ENCODE measurements around the gene MVD. TPM values are rescaled to one million over a fixed set of nuclear protein-coding genes. Genes with fewer than 3 reads are reported as not detected.
A peak's percentile ranks its signal among the peaks of the same experiment; 100 is the strongest.

The MVD gene
- total and polyA plus RNA-seq, 2 of the 13 experiments (the other 11 are each of a cell fraction or from before 2014, with no cell fraction given), result 28.1 to 187 TPM

- TF ChIP-seq ELF3 (CRISPR knock-in tag; IDR thresholded peaks at IDR 0.05), result 0 out of 2 replicates have a peak, but pooled peaks have one; percentile 46
- TF ChIP-seq CBFB (CRISPR knock-in tag; IDR thresholded peaks at IDR 0.05), result peak; percentile 86
- TF ChIP-seq RXRA (CRISPR knock-in tag; IDR thresholded peaks at IDR 0.05), result peak; percentile 92
- TF ChIP-seq NRL (CRISPR knock-in tag; IDR thresholded peaks at IDR 0.05; ENCODE audit: borderline replicate concordance), result no peak; the same call in 1 of the 2 replicates
- no peak for TF ChIP-seq ZFAT (CRISPR knock-in tag; conservative IDR thresholded peaks at IDR 0.05)
- peak; percentile 83; the same call in 1 of the 2 replicates for TF ChIP-seq ZBTB3 (CRISPR knock-in tag; IDR thresholded peaks at IDR 0.05; ENCODE audit: borderline replicate concordance, low read depth)
- peak; percentile 91 for TF ChIP-seq ZNF574 (CRISPR knock-in tag; IDR thresholded peaks at IDR 0.05)
- no peak for TF ChIP-seq SCMH1 (CRISPR knock-in tag; IDR thresholded peaks at IDR 0.05; ENCODE audit: borderline replicate concordance)
- peak; percentile 87; the same call in 1 of the 2 replicates for TF ChIP-seq KLF6 (CRISPR knock-in tag; IDR thresholded peaks at IDR 0.05)
- no peak for TF ChIP-seq SRSF4 (IDR thresholded peaks at IDR 0.05; ENCODE audit: low read depth, low read length, poor library complexity, severe bottlenecking)
- TF ChIP-seq GABPA (IDR thresholded peaks at IDR 0.05; ENCODE audit: low read depth, low read length), result no peak
- TF ChIP-seq GABPA (CRISPR knock-in tag; IDR thresholded peaks at IDR 0.05; ENCODE audit: low read depth), result no peak
- no peak for TF ChIP-seq STAT5B (CRISPR knock-in tag; IDR thresholded peaks at IDR 0.05)
- no peak; the same call in 1 of the 2 replicates for TF ChIP-seq ZC3H13 (CRISPR knock-in tag; IDR thresholded peaks at IDR 0.05)
- TF ChIP-seq ZNF83 (CRISPR knock-in tag; IDR thresholded peaks at IDR 0.05; ENCODE audit: borderline replicate concordance), result peak; percentile 98
- TF ChIP-seq ZNF687 (CRISPR knock-in tag; IDR thresholded peaks at IDR 0.05), result peak; percentile 93
- no peak for TF ChIP-seq ZNF7 (CRISPR knock-in tag; IDR thresholded peaks at IDR 0.05)
- peak; percentile 84; the same call in 1 of the 2 replicates for TF ChIP-seq ZNF30 (CRISPR knock-in tag; IDR thresholded peaks at IDR 0.05)
- peak; percentile 96 for TF ChIP-seq ZNF274 (CRISPR knock-in tag; IDR thresholded peaks at IDR 0.05)
- TF ChIP-seq ZNF550 (CRISPR knock-in tag; IDR thresholded peaks at IDR 0.05; ENCODE audit: borderline replicate concordance), result 0 out of 2 replicates have a peak, but pooled peaks have one; percentile 81
- TF ChIP-seq CHD4 (IDR thresholded peaks at IDR 0.05; ENCODE audit: borderline replicate concordance, low read length), result no peak
- TF ChIP-seq TBL1XR1 (IDR thresholded peaks at IDR 0.05; ENCODE audit: borderline replicate concordance, low read length, partially characterized antibody), result peak; percentile 19
- no peak for TF ChIP-seq IKZF4 (CRISPR knock-in tag; IDR thresholded peaks at IDR 0.05; ENCODE audit: borderline replicate concordance, low read depth, not compliant biosample characterization)
- peak; percentile 48; the same call in 1 of the 2 replicates for TF ChIP-seq CHD2 (IDR thresholded peaks at IDR 0.05; ENCODE audit: low read depth, low read length)
Measured at GRCh38 chr16:88662843-88663606, at the start of gene MVD (continued).

Data from HepG2 (cell line).